ENCODE data around the gene C1QTNF9B.
"Not testable (repeated sequence)": the region's sequence is repeated elsewhere in the genome, so short reads cannot be mapped to it uniquely, and the experiment has no call there.

C1QTNF9B gene

GRCh38 chr13:23880493-23881401 lies 16.6 kb downstream of the C1QTNF9B start:
- H3K9me3 Mint-ChIP-seq; H3K27ac Mint-ChIP-seq; H3K27me3 Mint-ChIP-seq; H3K4me3 Mint-ChIP-seq; H3K4me1 Mint-ChIP-seq (ENCODE audit: low read depth): not testable (repeated sequence)
- peaks cover 41% of the 10 kb centered on the region for H3K36me3 Mint-ChIP-seq (ENCODE audit: low read depth)

GRCh38 chr13:23877286-23877685 lies 20.0 kb downstream of the C1QTNF9B start:
- Mint-ChIP-seq H3K4me3 (no peak overlapping the region), H3K27ac (no peak overlapping the region), H3K27me3 (no peaks in the 10 kb centered on the region), H3K36me3 (ENCODE audit: low read depth) (peaks cover 28% of the 10 kb centered on the region), H3K4me1 (ENCODE audit: low read depth) (no peaks in the 10 kb centered on the region), H3K9me3 (no peaks in the 10 kb centered on the region)

GRCh38 chr13:23876265-23876664 lies 21.0 kb downstream of the C1QTNF9B start:
- Mint-ChIP-seq H3K27me3 (no peaks in the 10 kb centered on the region), H3K27ac (no peak overlapping the region), H3K4me3 (no peak overlapping the region), H3K9me3 (no peaks in the 10 kb centered on the region), H3K4me1 (ENCODE audit: low read depth) (no peaks in the 10 kb centered on the region), H3K36me3 (ENCODE audit: low read depth) (peaks cover 19% of the 10 kb centered on the region)

GRCh38 chr13:23871616-23872220 lies 25.6 kb downstream of the C1QTNF9B start:
- H3K4me1 Mint-ChIP-seq (ENCODE audit: low read depth): no peaks in the 10 kb centered on the region

GRCh38 chr13:23870356-23871140 lies 26.8 kb downstream of the C1QTNF9B start:
- H3K36me3 Mint-ChIP-seq (ENCODE audit: low read depth): peaks cover 4% of the 10 kb centered on the region
- H3K4me3 Mint-ChIP-seq: no peak overlapping the region
- no peaks in the 10 kb centered on the region for H3K9me3 Mint-ChIP-seq
- no peak overlapping the region for H3K27ac Mint-ChIP-seq
- H3K4me1 Mint-ChIP-seq (ENCODE audit: low read depth): no peaks in the 10 kb centered on the region
- H3K27me3 Mint-ChIP-seq: no peaks in the 10 kb centered on the region

More at GRCh38 chr13:23871616-23872220, 25.6 kb downstream of the C1QTNF9B start:
- Mint-ChIP-seq H3K9me3 (no peaks in the 10 kb centered on the region), H3K36me3 (ENCODE audit: low read depth) (peaks cover 10% of the 10 kb centered on the region), H3K27ac (no peak overlapping the region), H3K4me3 (no peak overlapping the region), H3K27me3 (no peaks in the 10 kb centered on the region)

- Mint-ChIP-seq H3K27ac (no peak overlapping the region), H3K27me3 (no peaks in the 10 kb centered on the region)
Measured at GRCh38 chr13:23868521-23868920, 28.8 kb downstream of the C1QTNF9B start.

GRCh38 chr13:23867027-23867491 lies 30.2 kb downstream of the C1QTNF9B start:
- Mint-ChIP-seq H3K9me3 (no peaks in the 10 kb centered on the region), H3K4me1 (ENCODE audit: low read depth) (no peaks in the 10 kb centered on the region), H3K27me3 (no peaks in the 10 kb centered on the region), H3K36me3 (ENCODE audit: low read depth) (peaks cover 4% of the 10 kb centered on the region), H3K27ac (no peak overlapping the region), H3K4me3 (no peak overlapping the region)

More at GRCh38 chr13:23868521-23868920, 28.8 kb downstream of the C1QTNF9B start:
- peaks cover 5% of the 10 kb centered on the region for H3K36me3 Mint-ChIP-seq (ENCODE audit: low read depth)
- no peaks in the 10 kb centered on the region for H3K4me1 Mint-ChIP-seq (ENCODE audit: low read depth)
- no peaks in the 10 kb centered on the region for H3K9me3 Mint-ChIP-seq
- H3K4me3 Mint-ChIP-seq: no peak overlapping the region

- H3K4me1 Mint-ChIP-seq (ENCODE audit: low read depth): no peaks in the 10 kb centered on the region
- peaks cover 4% of the 10 kb centered on the region for H3K36me3 Mint-ChIP-seq (ENCODE audit: low read depth)
- no peaks in the 10 kb centered on the region for H3K9me3 Mint-ChIP-seq
- no peaks in the 10 kb centered on the region for H3K27me3 Mint-ChIP-seq
- no peak overlapping the region for H3K4me3 Mint-ChIP-seq
- no peak overlapping the region for H3K27ac Mint-ChIP-seq
Measured at GRCh38 chr13:23866420-23867026, 30.8 kb downstream of the C1QTNF9B start.

GRCh38 chr13:23865906-23866305 lies 31.4 kb downstream of the C1QTNF9B start:
- H3K27me3 Mint-ChIP-seq: no peaks in the 10 kb centered on the region
- H3K36me3 Mint-ChIP-seq (ENCODE audit: low read depth): peaks cover 4% of the 10 kb centered on the region
- no peaks in the 10 kb centered on the region for H3K4me1 Mint-ChIP-seq (ENCODE audit: low read depth)
- H3K4me3 Mint-ChIP-seq: no peak overlapping the region
- no peak overlapping the region for H3K27ac Mint-ChIP-seq
- no peaks in the 10 kb centered on the region for H3K9me3 Mint-ChIP-seq

GRCh38 chr13:23865026-23865425 lies 32.3 kb downstream of the C1QTNF9B start:
- Mint-ChIP-seq H3K9me3 (no peaks in the 10 kb centered on the region), H3K27me3 (no peaks in the 10 kb centered on the region), H3K4me3 (no peak overlapping the region), H3K36me3 (ENCODE audit: low read depth) (peaks cover 9% of the 10 kb centered on the region), H3K4me1 (ENCODE audit: low read depth) (no peaks in the 10 kb centered on the region), H3K27ac (no peak overlapping the region)

GRCh38 chr13:23861310-23861709 lies 36.0 kb downstream of the C1QTNF9B start:
- Mint-ChIP-seq H3K4me3 (no peak overlapping the region), H3K9me3 (no peaks in the 10 kb centered on the region), H3K27ac (no peak overlapping the region), H3K27me3 (no peaks in the 10 kb centered on the region), H3K36me3 (ENCODE audit: low read depth) (peaks cover 29% of the 10 kb centered on the region), H3K4me1 (ENCODE audit: low read depth) (no peaks in the 10 kb centered on the region)

- Mint-ChIP-seq H3K4me3 (no peak overlapping the region), H3K4me1 (ENCODE audit: low read depth) (no peaks in the 10 kb centered on the region), H3K27me3 (no peaks in the 10 kb centered on the region), H3K36me3 (ENCODE audit: low read depth) (peaks cover 39% of the 10 kb centered on the region), H3K27ac (no peak overlapping the region), H3K9me3 (no peaks in the 10 kb centered on the region)
Measured at GRCh38 chr13:23859904-23860303, 37.4 kb downstream of the C1QTNF9B start.

- Mint-ChIP-seq H3K9me3 (no peaks in the 10 kb centered on the region), H3K4me1 (ENCODE audit: low read depth) (no peaks in the 10 kb centered on the region), H3K27me3 (no peaks in the 10 kb centered on the region), H3K36me3 (ENCODE audit: low read depth) (peaks cover 39% of the 10 kb centered on the region), H3K4me3 (no peak overlapping the region), H3K27ac (no peak overlapping the region)
Measured at GRCh38 chr13:23859455-23859854, 37.8 kb downstream of the C1QTNF9B start.

- Mint-ChIP-seq H3K27me3 (no peaks in the 10 kb centered on the region), H3K27ac (no peak overlapping the region), H3K4me3 (no peak overlapping the region), H3K4me1 (ENCODE audit: low read depth) (no peaks in the 10 kb centered on the region), H3K9me3 (no peaks in the 10 kb centered on the region), H3K36me3 (ENCODE audit: low read depth) (peaks cover 42% of the 10 kb centered on the region)
Measured at GRCh38 chr13:23858546-23858945, 38.8 kb downstream of the C1QTNF9B start.
